Endothelial cell (in vitro differentiated cells): ENCODE data around the gene CCDC85C. TPM values are rescaled to one million over a fixed set of nuclear protein-coding genes. Genes with fewer than 3 reads are reported as not detected.

Source experiments
- DNase-seq: peaks from one replicate; pipeline ENCODE4 v3.0.0; 2021; ENCODE audit warnings: low spot score
- H3K27ac Mint-ChIP-seq: one replicate; pipeline ENCODE4 v1.8.0; 2021; ENCODE audit warnings: mixed read lengths, inconsistent platforms; ENCODE audit not compliant: unreplicated experiment
- H3K27me3 Mint-ChIP-seq: one replicate; pipeline ENCODE4 v1.8.0; 2021; ENCODE audit warnings: mild to moderate bottlenecking, moderate library complexity, mixed read lengths, inconsistent platforms; ENCODE audit not compliant: unreplicated experiment
- H3K36me3 Mint-ChIP-seq: one replicate; pipeline ENCODE4 v1.8.0; 2021; ENCODE audit warnings: mild to moderate bottlenecking, low read depth, mixed read lengths, inconsistent platforms; ENCODE audit not compliant: unreplicated experiment
- H3K4me1 Mint-ChIP-seq: one replicate; pipeline ENCODE4 v1.8.0; 2021; ENCODE audit warnings: mild to moderate bottlenecking, mixed read lengths, inconsistent platforms; ENCODE audit not compliant: unreplicated experiment
- H3K4me3 Mint-ChIP-seq: one replicate; pipeline ENCODE4 v1.8.0; 2021; ENCODE audit warnings: mild to moderate bottlenecking, mixed read lengths, inconsistent platforms; ENCODE audit not compliant: unreplicated experiment
- H3K9me3 Mint-ChIP-seq: one replicate; pipeline ENCODE4 v1.8.0; 2021; ENCODE audit warnings: mixed read lengths, inconsistent platforms; ENCODE audit not compliant: unreplicated experiment
- total RNA-seq: library from RNA; stranded (reverse); fragmentation: NEBNext Ultra II Directional; extraction: Animal tissue kit (Norgen Biotek cat#: 25700); gene quantifications from one replicate; pipeline ENCODE4 v1.2.1, GENCODE V29; 2021; ENCODE audit not compliant: unreplicated experiment
- TF ChIP-seq, protein P1 (sequence below): fragments of 200-600 bp; sonication (generic); IDR thresholded peaks from one replicate; pipeline ENCODE4 v1.5.0; 2021; ENCODE audit warnings: antibody characterized with exemption; ENCODE audit not compliant: unreplicated experiment

CCDC85C gene
- total RNA-seq, 1 donor from 2014 or later: 42.1 TPM

- Mint-ChIP-seq H3K27ac (no peak overlapping the region), H3K4me1 (no peaks in the 10 kb centered on the region), H3K9me3 (no peaks in the 10 kb centered on the region), H3K4me3 (no peak overlapping the region), H3K36me3 (peaks cover 10% of the 10 kb centered on the region), H3K27me3 (peaks cover 9% of the 10 kb centered on the region)
- TF ChIP-seq, protein P1, sequence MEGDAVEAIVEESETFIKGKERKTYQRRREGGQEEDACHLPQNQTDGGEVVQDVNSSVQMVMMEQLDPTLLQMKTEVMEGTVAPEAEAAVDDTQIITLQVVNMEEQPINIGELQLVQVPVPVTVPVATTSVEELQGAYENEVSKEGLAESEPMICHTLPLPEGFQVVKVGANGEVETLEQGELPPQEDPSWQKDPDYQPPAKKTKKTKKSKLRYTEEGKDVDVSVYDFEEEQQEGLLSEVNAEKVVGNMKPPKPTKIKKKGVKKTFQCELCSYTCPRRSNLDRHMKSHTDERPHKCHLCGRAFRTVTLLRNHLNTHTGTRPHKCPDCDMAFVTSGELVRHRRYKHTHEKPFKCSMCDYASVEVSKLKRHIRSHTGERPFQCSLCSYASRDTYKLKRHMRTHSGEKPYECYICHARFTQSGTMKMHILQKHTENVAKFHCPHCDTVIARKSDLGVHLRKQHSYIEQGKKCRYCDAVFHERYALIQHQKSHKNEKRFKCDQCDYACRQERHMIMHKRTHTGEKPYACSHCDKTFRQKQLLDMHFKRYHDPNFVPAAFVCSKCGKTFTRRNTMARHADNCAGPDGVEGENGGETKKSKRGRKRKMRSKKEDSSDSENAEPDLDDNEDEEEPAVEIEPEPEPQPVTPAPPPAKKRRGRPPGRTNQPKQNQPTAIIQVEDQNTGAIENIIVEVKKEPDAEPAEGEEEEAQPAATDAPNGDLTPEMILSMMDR: no peak
- no peak for DNase-seq
These were observed 51.3 kb downstream of the CCDC85C start for GRCh38 chr14:99552572-99553216.

DNA sequence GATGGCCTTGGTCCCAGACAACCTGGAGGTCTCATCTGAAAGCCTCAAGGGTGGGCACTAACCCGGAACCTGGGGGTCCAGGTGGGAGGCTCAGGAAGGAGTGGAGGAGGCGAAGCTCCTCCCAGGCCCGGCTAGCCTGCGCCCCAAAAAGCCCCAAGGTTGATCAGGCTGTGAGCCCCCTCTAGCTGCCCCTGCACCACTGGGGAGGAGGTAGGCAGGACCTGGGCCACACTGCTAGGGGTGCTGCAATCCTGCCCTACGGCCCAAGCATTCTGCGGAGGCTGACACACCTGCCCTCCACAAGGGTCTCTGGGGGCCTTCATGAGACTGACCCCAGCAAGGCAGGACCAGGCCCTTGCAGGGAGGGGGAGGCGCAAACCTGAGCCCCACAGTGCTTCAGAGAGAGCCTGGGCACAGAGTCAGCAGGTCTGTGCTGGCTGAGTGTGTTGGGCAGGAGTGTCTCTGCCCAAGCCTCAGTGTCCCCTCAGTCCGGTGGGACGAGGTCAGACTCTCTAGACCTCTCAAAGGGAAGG lies 51.9 kb downstream of the CCDC85C start:
- Mint-ChIP-seq H3K4me3 (no peak overlapping the region), H3K27ac (no peak overlapping the region), H3K4me1 (no peaks in the 10 kb centered on the region), H3K36me3 (peaks cover 10% of the 10 kb centered on the region), H3K9me3 (no peaks in the 10 kb centered on the region), H3K27me3 (peaks cover 10% of the 10 kb centered on the region)
- no peak for DNase-seq
- TF ChIP-seq, protein P1: no peak

DNA sequence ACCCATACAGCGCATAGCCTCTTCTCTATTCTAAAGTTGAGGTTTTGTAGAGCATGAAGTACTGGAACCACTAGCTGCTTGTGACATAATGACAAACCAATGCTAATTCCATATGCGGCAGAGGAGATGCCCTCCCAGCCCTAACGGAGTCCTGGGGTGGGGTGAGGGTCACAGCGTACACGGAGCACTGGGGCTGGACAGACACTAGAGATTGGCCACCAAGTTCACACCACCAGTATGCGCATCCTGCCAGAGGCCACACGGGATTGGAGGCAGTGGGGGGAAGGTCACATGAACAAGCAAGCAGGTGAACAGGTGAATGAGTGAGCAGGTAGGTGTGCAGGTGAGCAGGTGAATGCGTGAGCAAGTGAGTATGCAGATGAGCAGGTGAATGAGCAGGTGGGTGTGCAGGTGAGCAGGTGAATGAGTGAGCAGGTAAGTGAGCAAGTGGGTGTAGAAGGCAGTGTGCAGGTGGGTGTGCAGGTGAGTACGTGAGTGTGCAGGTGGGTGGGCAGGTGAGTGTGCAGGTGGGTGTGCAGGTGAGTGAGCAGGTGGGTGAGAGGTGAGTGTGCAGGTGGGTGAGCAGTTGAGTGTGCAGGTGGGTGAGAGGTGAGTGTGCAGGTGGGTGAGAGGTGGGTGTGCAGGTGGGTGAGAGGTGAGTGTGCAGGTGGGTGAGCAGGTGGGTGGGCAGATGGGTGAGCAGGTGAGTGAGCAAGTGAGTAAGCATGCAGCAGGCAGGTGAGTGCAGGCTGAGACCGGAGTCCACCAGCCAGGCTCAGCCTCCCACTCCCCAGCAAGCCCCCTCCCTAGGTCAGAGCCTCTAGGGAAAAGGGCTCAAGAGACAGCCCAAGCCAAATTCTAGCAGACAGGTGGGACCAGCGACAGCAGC lies 52.7 kb downstream of the CCDC85C start:
- Mint-ChIP-seq H3K36me3 (peaks cover 6% of the 10 kb centered on the region), H3K27ac (no peak overlapping the region), H3K9me3 (no peaks in the 10 kb centered on the region), H3K4me3 (no peak overlapping the region), H3K27me3 (peaks cover 10% of the 10 kb centered on the region), H3K4me1 (peaks cover 4% of the 10 kb centered on the region)
- TF ChIP-seq, protein P1: no peak
- DNase-seq: no peak

DNA sequence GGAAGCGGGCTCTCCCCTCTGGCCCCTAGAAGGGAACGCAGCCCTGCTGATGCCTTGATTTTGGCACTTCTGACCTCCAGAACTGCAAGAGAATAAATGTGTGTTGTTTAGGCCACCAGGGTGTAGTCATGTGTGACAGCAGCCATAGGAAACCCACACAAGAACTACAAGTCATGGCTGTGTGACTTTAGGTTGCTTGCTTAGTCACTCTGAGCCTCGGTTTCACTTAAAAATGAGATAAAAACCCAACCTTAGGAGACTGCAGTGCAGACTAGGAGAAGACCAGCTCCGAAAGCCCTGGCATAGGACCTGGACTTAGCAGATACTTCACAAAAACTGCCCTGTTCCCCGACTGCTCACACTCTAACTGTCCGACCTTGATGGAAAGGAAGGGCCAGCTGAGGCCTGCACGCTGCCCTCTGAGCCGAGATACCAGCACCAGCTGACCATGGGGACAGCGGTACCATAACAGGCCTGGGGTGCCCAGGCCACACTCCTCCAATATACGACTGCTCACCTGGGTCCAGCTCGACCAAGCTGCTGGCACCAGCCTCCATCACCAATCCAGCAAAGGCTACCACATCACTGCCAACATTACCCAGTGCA lies 53.5 kb downstream of the CCDC85C start:
- H3K36me3 Mint-ChIP-seq: peaks cover 6% of the 10 kb centered on the region
- H3K4me3 Mint-ChIP-seq: no peak overlapping the region

More for the DNA sequence above, 53.5 kb downstream of the CCDC85C start:
- Mint-ChIP-seq H3K9me3 (no peaks in the 10 kb centered on the region), H3K27me3 (peaks cover 10% of the 10 kb centered on the region), H3K4me1 (peaks cover 7% of the 10 kb centered on the region), H3K27ac (no peak overlapping the region)
- TF ChIP-seq, protein P1: no peak
- DNase-seq: no peak
